Measurements from ENCODE around the gene SHROOM3.

GRCh38 chr4:76543378-76543777 lies 108.3 kb downstream of the SHROOM3 start:
- TF ChIP-seq POLR2AphosphoS5 (IDR thresholded peaks at IDR 0.05; ENCODE audit: low read depth, low read length): no peak
- no peak for TF ChIP-seq SIN3A (IDR thresholded peaks at IDR 0.05; ENCODE audit: borderline replicate concordance, insufficient read depth, low read length)
- no peak for TF ChIP-seq REST (IDR thresholded peaks at IDR 0.05; ENCODE audit: insufficient read depth in 1 of 2, low read depth in 2 of 2, low read length in 2 of 2)
- no peak for TF ChIP-seq TAF1 (IDR thresholded peaks at IDR 0.05; ENCODE audit: borderline replicate concordance, insufficient read depth, low read length)

Data from PFSK-1 (cell line).